GM21737 (cell line): ENCODE results near the gene PDCL3.

Experiments
- ATAC-seq: cut with Tn5 transposase; IDR thresholded peaks from one replicate; pipeline ENCODE4 v1.9.1; 2021; ENCODE audit warnings: mild to moderate bottlenecking, moderate library complexity; ENCODE audit not compliant: unreplicated experiment

The PDCL3 gene

GRCh38 chr2:100611079-100612029, 48.6 kb downstream of the PDCL3 start:
- no peak for ATAC-seq

- no peak for ATAC-seq
Observed at GRCh38 chr2:100612388-100613000, 49.7 kb downstream of the PDCL3 start.

DNA sequence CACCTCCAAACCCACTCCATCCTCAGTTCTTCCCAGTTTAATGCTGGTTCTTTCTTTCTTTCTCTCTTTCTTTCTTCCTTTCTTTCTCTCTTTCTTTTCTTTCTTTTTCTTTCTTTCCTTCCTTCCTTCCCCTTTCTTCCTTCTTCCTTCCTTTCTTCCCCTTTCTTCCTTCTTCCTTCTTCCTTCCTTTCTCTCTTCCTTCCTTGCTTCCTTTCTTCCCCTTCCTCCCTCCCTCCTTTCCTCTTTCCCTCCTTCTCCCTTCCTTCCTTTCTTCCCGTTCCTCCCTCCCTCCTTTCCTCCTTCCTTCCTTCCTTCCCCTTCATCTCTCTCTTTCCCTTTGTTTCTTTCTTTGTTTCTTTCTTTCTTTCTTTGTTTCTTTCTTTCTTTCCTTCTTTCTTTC, 50.9 kb downstream of the PDCL3 start:
- ATAC-seq = no peak

- ATAC-seq = no peak
Observed at GRCh38 chr2:100614455-100615000, 51.7 kb downstream of the PDCL3 start.

- no peak for ATAC-seq
Observed at GRCh38 chr2:100615471-100615870, 52.7 kb downstream of the PDCL3 start.

DNA sequence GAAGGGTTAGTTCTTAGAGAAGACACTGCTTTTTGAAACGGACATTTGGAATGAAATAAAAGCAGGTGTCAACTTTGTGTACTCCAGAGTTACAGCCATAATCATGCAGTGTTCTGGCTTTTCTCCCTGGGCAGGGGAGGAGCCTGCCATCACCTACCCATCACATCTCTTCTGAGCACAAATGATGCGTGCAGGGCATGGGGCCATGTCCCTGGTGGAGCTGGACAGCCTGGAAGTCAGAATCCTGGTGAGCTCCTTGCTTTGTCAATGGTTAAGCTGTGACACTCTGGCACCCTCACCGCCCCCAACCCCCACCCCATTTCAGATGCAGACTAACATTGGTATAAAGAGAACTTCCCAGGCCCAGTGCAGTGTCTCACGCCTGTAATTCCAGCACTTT, 53.1 kb downstream of the PDCL3 start:
- no peak for ATAC-seq

DNA sequence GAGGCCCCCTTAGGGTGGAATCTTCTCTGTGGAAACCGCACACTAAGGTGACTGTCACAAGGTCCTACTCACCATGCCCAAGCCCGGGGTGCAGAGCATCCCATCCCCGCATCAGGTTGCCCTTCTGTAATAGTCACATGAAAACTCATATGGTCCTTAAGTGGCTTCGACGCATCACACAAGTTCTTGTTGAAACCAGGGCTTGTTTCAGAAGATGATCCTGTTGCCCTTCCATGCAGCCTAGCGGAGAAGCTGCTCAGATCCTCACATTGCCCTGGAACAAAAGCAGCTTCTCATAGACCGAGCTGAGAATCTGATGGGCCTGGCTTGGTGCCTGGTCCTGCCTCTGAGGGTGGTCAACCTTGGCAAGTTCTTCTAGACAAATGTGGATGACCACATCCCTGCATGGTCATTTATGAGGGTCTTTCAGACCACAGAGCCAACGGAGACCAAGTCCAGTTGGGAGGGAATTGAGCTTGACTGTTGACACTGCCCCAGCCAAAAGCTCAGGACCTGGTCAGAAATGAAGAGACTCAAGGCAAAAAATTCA, 54.1 kb downstream of the PDCL3 start:
- no peak for ATAC-seq

DNA sequence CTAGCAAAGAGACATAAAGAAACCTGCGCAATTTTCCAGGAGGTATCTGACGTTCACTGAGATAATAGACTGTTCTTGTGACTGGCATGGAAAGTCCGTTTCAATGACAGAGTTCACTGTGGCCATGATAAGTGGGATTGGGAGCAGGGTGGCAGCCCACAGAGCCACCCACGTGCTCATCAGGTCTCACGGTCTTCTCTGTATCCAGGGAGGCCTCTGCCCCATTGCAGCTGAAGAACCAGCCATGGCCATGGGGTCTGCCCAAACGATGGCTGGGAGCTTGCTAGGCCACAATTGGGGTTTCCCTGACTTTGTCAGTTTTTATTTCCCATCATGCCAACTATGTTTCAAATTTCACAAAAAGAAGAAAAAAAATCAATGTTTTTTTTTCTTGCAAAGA, 57.2 kb downstream of the PDCL3 start:
- ATAC-seq = no peak

- ATAC-seq = no peak
Observed at GRCh38 chr2:100620481-100620880, 57.7 kb downstream of the PDCL3 start.

DNA sequence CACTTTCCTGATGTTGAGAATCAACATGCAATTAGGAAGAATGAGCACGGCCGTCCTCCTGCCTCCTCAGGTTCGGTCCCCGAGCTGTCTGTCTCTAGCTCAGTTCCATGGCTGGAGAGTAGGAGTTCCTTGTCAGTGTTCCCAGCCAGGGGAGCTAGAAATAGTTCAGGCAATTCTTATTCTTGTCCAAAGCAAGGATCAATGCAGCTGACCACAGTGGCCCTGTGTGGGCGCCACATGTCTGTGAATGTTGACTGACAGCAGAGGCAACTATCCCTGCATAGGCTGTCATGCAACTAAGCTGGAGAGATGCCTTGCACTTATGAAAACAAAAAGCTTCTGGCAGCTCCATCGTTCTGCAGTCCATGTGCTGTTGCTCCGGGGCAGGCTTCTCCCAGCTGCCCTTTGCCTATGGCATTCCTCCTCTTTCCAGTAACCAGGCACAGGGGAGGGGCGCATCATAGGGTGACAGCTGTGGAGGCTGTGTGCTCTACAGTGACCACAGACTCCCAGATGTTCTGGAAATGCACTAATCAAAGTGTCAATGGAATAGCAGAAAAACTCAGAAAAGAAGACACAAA, 58.7 kb downstream of the PDCL3 start:
- no peak for ATAC-seq

- no peak for ATAC-seq
Observed at GRCh38 chr2:100623033-100623715, 60.4 kb downstream of the PDCL3 start.

- ATAC-seq = no peak
Observed at GRCh38 chr2:100623930-100624329, 61.1 kb downstream of the PDCL3 start.

DNA sequence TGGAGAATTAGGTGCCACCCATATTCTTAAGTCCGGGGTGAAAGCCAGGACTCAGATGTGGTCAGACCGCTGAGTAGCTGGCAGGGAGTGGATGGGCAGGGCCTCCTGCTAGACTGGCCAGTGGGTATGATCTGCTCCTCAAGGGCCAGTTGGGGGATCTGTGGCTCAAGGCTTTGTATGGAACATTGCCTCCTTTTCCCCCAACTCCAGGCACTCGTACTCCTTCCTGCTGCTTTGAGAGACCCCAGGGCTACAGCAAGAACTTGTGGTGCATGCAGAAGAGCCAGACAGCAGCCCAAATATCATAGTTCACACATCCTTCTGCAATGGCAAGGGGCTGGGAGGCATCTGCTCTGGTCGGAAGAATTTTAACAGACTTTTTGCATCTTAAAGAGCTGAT, 61.7 kb downstream of the PDCL3 start:
- ATAC-seq = no peak

DNA sequence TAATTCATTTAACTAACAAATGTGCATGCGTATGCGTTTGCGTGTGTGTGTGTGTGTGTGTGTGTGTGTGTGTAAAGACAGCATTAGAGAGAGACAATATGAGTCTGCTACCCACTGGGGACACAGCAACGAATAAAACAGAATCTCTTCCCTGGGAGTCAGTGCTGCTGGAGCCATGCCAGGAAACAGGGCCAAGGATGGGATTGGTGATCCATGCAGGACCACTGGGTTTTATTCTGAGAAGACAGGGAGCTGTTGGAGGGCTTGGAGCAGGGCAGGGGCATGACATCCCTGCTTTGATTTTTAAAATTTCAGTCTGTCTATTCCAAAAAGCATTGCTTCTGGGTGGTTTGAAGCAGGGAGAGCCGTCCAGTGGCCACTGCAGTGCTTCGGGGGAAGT, 62.9 kb downstream of the PDCL3 start:
- no peak for ATAC-seq
